GM12891 (cell line): ENCODE results near the gene RITA1.

ENCODE experiments used
- DNase-seq: peaks from one replicate; pipeline ENCODE4 v3.0.0; 2011; ENCODE audit warnings: low spot score; ENCODE audit not compliant: insufficient read length
- FAIRE-seq: peaks from 2 replicates; lab custom pipeline; 2011; peaks lifted over from hg19 to GRCh38; lab: Jason Lieb, UNC
- PAX5 ChIP-seq: IDR thresholded peaks from 2 replicates; pipeline ENCODE4 v1.6.1; 2011; ENCODE audit warnings: low read length, moderate library complexity, mild to moderate bottlenecking; ENCODE audit not compliant: insufficient read depth, severe bottlenecking
- POLR2A ChIP-seq: IDR thresholded peaks from 2 replicates; pipeline ENCODE4 v1.6.1; 2011; ENCODE audit warnings: low read depth, low read length, control low read depth
- POLR2AphosphoS5 ChIP-seq: IDR thresholded peaks from 2 replicates; pipeline ENCODE4 v1.6.1; 2011; ENCODE audit warnings: low read depth, low read length, control low read depth
- POU2F2 ChIP-seq: IDR thresholded peaks from 2 replicates; pipeline ENCODE4 v1.6.1; 2011; ENCODE audit warnings: low read depth, mild to moderate bottlenecking, control low read depth, low read length, moderate library complexity
- SPI1 ChIP-seq: IDR thresholded peaks from 2 replicates; pipeline ENCODE4 v1.6.1; 2011; ENCODE audit warnings: low read depth, low read length, control low read depth
- TAF1 ChIP-seq: IDR thresholded peaks from 2 replicates; pipeline ENCODE4 v1.6.1; 2011; ENCODE audit warnings: low read depth, low read length, control low read depth

The RITA1 gene

DNA sequence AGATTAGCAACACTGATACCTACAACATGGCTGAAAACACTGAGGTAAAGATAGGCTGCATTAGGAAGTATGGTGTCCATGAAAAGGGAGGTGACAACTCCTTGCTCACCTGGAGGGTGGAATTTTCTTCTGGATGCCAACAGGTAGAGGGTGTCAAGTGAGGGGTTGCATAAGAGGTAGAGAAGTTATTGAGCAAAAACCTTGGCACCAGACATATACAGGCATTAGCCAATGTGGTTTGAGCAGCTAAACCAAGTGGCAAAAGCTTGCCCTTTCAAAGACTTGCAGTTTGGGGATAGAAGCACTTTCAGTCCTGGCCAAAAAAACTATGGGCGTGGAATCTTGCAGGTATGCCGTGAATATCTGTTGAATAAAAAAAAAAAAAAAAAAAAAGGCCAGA, 3.8 kb downstream of the RITA1 start:
- TF ChIP-seq SPI1: no peak
- TF ChIP-seq POU2F2: no peak
- no peak for TF ChIP-seq TAF1
- no peak for TF ChIP-seq PAX5
- TF ChIP-seq POLR2A: no peak
- no peak for TF ChIP-seq POLR2AphosphoS5
- FAIRE-seq: no peak

DNA sequence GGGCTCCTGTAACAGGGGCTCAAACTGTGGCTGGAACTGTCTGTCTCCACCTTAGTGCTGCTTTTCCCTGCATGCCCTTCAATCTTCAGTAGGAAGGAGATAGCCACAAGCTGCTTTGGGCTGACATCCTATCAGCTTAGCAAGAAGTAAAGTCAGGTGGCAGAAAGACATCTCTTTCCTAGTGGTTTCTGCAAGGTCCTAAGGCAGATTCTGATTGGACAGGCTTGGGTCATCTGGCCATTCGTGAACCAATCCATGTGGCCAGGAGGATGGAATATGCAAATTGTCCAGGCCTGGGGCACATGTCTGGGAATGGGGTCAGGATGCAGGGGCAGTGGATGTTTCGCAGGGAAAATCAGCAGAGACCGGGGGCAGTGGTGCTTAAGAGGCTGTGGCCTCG, 5.2 kb downstream of the RITA1 start:
- DNase-seq: no peak
- TF ChIP-seq SPI1 (no peak), POU2F2 (peak; percentile 81)
- no peak for FAIRE-seq

More for the DNA sequence above, 3.8 kb downstream of the RITA1 start:
- no peak for DNase-seq

DNA sequence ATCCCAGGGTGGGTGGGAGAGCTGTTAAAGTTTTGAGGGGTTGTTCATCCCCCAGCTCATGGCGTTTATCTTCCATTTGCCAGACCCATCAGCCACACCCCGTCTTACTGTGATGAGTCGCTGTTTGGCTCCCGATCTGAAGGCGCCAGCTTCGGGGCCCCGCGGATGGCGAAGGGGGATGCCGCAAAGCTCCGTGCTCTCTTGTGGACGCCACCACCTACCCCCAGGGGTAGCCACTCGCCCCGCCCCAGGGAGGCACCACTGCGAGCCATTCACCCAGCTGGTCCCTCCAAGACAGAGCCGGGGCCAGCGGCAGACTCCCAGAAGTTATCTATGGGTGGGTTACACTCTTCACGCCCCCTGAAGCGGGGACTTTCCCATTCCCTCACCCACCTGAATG, 5.7 kb downstream of the RITA1 start:
- DNase-seq (no peak), FAIRE-seq (no peak)
- no peak for TF ChIP-seq TAF1
- no peak for TF ChIP-seq SPI1
- no peak for TF ChIP-seq POLR2A
- TF ChIP-seq POU2F2: no peak
- TF ChIP-seq PAX5: no peak

DNA sequence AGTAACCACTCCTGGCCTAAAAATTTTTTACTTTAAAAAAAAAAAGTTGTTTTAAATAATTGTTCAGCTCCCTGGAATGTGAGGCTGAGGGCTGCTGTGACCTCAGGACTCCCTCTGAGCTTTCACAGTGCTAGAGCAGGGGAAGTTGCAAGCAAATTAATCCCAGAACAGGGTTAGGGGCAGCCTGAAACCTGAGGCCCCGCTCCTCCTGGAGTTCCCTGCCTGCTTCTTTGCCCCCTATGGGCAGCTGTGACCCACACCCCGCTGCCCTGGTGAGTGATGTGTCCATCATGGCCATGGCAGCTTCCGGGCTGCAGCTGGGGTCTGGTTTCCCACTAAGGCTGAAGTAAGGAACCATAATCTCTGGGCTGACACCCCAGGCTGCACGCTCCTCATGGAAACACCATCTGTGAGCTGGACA, 9.5 kb downstream of the RITA1 start:
- DNase-seq (no peak), FAIRE-seq (no peak)
- TF ChIP-seq SPI1 (no peak), POLR2A (no peak), POU2F2 (no peak), PAX5 (no peak), TAF1 (no peak), POLR2AphosphoS5 (no peak)

DNA sequence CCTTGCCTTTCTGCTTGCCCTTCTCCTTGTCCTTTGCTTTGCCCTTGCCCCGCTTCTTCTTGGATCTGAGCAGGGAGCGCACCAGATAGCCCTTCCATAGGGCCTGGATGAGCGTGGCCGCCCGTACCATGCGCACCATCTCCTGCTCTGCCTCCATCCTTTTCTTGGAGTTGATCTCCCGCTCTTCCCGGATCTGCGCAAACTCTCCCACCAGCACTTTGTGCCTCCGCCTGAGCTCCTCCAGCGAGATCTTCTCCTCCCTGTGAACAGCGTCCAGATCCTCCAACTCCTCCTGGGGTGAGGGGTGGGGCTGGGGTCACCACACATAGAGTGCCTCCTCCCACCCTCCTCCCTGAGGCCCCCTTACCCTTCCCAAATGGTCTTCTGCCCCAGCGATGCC, 10.1 kb downstream of the RITA1 start:
- no peak for DNase-seq
- TF ChIP-seq POLR2AphosphoS5: no peak
- no peak for TF ChIP-seq SPI1
- TF ChIP-seq POLR2A: no peak
- no peak for TF ChIP-seq TAF1
- no peak for TF ChIP-seq PAX5
- TF ChIP-seq POU2F2: no peak
- FAIRE-seq: no peak

DNA sequence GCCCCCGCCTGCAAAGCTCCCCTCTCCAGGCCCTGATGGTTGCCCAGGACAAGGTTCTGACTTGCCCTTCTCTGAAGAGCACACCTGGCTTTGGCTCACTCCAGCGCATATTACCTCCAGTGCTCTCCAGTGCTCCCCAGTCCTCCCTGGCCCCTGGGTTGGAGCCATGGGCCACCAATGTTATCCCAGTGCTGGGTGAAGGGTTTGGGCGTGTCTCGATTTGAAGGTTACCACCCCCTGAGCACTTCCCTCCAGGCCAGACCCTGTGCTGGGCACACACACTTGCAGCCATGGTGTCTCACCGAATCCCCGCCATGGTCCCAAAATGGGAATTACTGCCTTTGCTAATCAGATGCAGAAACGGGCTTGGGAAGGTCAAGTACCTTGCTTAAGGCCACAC, 11.1 kb downstream of the RITA1 start:
- FAIRE-seq (no peak), DNase-seq (no peak)
- TF ChIP-seq SPI1 (no peak), POLR2AphosphoS5 (no peak), POLR2A (no peak; the same call in 1 of the 2 replicates)

DNA sequence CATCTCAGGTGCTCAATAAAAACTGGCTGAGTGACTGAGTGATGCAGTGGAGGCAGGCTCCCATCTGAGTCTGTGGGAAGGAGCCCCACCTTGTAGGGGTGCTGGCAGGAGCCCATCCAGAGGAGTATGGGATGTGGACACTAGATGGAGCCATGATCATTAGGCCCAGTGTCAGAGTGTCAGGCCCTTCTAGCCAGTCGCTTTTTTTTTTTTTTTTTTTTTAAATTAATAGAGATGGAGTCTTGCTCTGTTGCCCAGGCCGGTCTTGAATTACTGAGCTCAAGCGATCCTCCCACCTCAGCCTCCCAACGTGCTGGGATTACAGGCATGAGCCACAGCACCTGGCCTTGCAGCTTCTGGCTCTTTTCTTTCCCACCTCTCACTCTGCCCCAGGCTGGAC, 11.5 kb downstream of the RITA1 start:
- TF ChIP-seq SPI1: no peak
- peak; percentile 52; the same call in 1 of the 2 replicates for TF ChIP-seq POU2F2
- FAIRE-seq: peak; percentile 90
- DNase-seq: peak; percentile 80

DNA sequence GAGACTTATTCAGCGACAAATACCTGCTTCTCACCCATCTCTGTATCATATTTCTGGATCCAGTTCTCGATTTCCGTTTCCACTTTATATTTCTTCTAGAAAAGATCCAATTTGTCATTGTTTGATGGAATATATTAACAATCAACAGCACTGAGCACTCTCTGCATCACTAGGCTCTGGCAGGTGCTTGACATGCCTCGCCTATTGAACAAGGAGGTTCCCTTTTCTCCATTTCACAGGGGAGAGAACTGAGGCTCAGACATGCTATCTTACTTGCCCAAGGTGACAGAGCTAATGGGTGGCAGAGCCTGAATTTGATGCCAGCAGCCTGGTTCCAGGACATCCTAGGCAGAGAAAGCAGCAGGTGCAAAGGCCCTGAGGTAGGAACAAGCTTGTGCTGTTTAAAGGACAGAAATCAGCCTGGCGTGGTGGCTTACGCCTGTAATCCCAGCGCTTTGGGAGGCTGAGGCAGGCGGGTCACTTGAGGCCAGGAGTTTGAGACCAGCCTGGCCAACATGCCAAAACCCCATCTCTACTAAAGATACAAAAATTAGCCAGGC, 12.1 kb downstream of the RITA1 start:
- TF ChIP-seq POU2F2 (no peak), POLR2A (no peak), PAX5 (no peak), POLR2AphosphoS5 (no peak), TAF1 (no peak), SPI1 (no peak)
- DNase-seq (no peak), FAIRE-seq (no peak)

DNA sequence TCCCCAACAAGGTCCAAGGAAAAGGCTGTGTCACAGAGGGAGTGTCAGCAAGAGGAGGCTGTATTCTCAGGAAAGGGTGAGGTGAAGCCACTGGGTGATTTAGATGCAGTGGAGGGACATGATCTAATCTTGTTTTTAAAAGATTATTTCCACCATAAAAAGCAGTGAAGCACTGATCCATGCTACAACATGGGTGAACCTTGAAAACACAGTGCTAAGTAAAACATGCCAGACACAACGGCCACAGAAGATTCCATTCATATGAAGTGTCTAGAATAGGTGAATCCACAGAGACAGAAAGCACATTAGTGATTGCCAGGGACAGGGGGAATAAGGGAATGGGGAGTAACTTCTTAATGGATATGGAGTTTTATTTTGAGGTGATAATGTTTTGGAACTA, 12.8 kb downstream of the RITA1 start:
- TF ChIP-seq POU2F2: no peak
- TF ChIP-seq TAF1: no peak
- no peak for TF ChIP-seq POLR2AphosphoS5
- no peak for TF ChIP-seq POLR2A
- no peak for TF ChIP-seq SPI1
- TF ChIP-seq PAX5: no peak
- FAIRE-seq: peak; percentile 52
- no peak for DNase-seq

DNA sequence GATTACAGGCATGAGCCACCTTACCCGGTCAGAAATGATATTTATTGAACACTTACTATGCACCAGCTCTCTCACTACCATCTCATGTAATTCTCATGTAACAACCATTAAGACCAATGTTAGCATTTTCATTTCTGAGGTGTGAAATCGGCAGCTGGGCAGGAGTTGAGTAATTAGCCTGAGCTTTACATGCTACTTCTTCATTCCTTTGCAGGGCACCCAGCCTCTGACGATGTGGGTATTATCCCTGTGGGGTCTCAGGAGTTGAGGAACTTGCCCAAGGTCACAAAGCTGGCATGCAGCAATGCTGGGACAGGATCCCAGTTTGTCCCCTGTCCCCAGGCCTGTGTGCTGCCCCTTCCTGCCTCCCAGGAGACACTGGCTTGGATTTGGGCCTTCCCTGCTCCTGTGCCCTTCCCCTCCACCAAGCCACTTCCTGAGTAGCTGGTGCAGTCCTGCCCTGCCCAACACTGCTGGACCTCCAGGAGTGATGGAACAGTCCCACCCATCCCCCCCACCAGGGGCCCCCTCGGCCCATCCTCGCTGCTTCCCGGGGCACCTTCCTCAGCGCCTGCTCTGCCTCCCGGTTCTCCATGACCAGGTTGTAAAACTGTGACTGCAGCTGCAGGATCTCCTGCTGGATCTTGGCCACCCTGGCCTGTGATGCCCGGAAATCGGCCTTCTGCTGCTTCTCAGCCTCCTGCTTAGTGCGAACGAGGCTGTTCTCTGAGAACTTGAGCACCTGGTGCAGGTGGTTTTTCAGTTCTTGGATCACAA, 14.7 kb downstream of the RITA1 start:
- no peak for DNase-seq
- no peak for FAIRE-seq
- no peak for TF ChIP-seq POU2F2
- no peak for TF ChIP-seq TAF1
- no peak for TF ChIP-seq POLR2A
- no peak for TF ChIP-seq PAX5
- no peak for TF ChIP-seq POLR2AphosphoS5
- TF ChIP-seq SPI1: no peak
